GM19455 (cell line): ENCODE measurements around the gene TBC1D8.

Experiments
- ATAC-seq: cut with Tn5 transposase; IDR thresholded peaks from one replicate; pipeline ENCODE4 v1.9.1; 2021; ENCODE audit not compliant: unreplicated experiment

Gene TBC1D8

DNA sequence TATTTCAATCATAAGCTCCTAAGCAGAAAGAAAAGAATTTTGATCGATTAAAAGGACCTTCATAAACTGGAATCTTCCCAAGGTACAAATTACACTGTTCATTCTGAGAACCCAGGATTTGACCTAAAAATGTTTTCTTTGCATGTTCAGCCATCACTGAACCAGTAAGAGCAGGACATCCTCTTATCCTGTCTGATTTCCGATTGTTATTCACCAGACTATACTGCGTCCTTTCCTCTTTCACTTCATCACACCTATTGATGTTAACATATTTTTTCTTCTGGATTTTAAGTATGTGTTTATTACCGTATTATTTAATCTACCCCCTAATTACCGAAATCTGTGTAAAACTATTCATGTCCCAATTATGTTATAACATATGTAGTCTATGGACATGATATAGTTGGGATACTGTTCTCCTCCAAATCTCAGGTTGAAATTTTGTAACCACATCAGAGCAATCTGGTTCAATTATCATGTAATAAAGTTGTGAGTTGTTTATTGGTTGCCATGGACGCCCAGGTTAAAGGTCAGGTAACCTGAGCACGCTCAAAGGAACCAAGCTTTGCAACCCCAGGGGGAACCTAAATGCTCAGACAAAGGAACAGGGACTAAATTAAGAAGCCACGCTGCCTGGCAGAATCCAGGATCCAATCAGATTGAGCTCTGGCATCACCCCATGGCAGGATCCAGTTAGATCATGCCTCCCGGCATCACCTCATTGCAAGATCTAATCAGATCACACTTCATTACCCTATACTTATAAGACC, 11.6 kb upstream of the TBC1D8 start:
- no peak for ATAC-seq

DNA sequence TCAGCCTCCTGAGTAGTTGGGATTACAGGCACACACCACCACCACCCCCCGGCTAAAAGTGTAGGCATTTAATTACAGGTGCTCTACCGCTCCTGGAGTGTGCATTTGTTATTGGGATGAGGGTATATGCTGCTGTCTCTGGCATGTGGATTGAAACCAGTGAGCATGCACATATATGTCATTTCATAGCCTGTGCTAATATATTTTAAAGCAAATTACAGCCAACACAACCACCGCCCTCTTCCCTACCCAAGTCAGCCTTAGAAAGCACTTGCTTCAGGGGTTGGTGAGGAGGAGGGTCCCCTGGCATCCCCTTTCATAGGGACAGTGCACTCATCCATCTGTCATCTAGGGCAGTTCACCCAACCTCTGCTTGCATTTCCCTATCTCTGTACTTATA, 10.5 kb upstream of the TBC1D8 start:
- no peak for ATAC-seq

DNA sequence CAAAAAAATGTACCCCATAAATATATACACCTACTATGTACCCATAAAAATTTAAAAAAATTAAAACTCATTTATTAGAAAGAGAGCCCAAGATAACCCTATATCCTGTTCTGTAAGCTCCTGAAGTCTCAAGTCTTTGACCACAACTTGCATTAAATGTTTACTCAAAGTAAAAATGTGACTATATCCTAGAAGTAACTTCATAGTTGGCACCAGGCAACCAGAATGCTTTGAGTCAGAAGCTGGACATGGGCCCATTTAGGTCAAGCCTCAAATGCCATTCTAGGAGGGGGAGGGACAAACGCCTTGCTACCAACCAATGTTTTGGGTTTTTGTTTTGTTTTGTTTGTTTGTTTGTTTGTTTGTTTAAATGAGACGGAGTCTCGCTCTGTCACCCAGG, 9.3 kb upstream of the TBC1D8 start:
- ATAC-seq: no peak

DNA sequence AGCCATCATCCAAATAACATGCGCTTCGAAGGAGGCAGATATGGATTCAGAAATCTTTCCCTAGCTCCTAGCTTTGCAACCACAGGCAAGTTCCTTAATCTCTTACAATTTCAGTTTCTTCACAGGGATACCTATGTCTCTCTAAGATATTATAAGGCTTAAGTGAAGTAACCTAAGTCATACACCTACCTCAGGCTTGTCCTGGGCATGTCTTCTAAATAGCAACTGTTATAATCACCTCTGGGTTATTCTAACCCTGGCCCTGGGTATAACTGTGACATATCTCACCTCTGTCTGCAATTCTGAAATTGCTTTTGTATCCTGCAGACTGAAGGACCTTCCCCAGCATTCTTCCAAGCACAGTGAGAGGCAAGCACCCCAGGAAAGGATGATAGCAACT, 8.3 kb upstream of the TBC1D8 start:
- ATAC-seq: no peak

DNA sequence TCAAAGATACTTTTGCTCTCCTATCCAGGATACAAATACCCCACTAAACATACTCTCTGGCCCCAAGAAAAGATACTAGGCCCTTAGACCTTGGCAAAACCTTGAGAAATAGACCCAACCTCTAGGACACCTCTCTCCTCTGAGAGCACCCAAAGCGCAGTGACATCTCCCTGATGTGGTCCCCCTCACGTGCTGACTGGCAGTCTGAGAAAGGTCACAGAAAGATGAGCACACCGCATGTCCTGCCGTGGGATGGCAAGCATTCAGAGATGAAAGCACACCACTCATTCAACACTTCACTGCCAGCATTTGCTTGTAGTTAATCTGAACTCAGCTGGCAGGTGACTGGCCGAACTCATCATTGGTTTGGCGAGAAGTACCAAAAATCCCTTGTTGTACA, 6.1 kb upstream of the TBC1D8 start:
- ATAC-seq: no peak

DNA sequence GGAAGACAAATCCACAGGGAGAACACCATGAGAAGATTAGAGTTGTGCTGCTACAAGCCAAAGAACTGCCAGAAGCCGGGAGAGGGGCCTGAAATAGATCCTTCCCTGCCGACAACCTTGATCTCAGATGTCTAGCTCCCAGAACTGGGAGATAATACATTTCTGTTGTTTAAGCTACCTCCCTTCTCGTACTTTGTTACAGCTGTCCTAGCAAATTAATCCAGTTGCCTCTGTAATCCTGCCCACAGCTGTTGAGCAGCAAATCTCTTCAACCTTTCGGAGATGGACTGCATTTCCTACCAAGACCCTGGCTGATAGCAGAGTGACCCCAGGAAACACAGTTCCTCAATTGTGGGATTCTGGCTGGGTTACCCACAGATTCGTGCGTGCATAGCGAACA, 2.6 kb upstream of the TBC1D8 start:
- no peak for ATAC-seq

DNA sequence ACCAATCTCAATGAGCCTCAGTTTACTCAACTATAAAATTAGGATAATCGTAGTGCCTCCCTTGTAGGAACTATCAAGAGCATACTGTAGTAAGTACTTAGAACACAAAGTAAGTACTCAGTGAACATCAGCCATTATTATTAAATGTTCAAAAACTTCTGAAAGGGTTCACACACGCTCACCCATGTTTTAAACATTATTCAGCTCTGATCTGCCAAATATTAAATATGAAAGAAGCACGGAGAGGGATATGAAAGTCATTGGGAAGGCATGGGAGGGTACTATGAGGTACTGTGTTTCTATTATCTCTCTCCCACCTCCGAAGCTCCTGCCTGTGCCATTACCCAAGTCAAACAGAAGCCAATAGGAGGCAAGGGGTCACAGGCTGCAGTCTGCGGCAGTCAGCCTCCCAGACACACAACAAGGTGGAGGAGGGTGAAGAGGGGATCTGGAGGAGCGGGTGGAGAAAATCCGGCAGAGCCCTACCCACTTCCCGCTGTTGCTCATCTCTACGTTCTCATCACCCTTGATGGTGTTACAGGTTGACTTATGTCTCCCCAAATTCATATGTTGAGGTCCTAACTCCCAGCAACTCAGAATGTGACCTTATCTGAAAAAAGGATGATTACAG, 2.0 kb upstream of the TBC1D8 start:
- ATAC-seq: no peak

DNA sequence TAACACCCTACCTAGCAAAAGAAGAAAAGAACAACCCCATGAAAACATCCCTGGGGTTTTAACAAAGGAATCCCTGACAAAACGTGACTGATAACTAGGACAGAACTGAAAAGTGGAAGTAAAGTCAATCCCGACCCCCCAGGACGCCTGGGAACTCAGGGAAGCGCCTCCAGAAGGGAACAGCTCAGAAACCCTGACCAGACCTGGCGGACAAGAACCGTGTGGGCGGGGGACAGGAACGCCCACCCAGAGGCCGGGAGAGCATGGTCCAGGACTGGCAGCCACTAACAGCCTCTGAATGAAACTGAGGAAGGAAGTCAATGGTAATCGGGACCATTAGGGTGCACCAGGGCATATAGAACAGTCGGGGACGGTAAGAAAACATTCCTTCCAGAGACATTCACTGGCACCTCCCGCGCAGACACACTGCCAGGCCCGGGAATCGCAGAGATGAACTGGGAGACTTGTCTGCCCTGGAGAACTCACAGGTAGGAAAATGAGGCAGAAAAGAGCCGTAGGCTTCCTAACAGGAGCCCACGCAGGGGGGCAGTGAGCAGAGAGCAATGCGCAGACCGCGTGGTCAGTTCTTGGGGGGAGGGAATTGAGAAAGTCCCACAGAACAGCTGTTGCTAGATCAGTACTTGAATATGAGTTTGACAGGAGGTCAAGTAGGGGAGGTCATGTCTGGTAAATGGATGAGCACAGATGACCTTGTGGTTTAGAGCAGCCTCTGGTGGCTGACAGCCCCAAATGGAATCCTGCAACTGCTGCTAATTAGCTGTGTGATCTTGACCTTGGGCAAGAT, 1.3 kb upstream of the TBC1D8 start:
- no peak for ATAC-seq

DNA sequence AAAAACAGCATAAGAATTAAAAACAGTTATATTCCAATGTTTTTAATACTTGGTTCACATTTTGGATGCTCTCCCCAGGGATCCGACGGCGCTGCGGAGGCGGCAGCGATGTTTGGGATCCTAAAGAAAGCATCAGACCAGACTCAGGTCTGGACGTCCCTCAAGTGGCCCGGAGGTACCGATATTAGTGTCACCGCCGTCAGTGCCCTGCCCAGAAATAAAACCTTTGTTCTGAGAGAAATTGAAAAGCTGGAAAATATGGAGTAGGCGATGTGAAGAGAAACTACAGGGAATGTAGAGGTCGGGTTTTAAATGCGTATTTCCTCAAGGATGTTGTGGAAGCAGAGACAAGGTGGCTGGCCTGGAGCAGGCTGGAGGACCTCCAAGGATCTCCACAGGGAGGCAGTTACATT, 683 bp upstream of the TBC1D8 start:
- no peak for ATAC-seq

DNA sequence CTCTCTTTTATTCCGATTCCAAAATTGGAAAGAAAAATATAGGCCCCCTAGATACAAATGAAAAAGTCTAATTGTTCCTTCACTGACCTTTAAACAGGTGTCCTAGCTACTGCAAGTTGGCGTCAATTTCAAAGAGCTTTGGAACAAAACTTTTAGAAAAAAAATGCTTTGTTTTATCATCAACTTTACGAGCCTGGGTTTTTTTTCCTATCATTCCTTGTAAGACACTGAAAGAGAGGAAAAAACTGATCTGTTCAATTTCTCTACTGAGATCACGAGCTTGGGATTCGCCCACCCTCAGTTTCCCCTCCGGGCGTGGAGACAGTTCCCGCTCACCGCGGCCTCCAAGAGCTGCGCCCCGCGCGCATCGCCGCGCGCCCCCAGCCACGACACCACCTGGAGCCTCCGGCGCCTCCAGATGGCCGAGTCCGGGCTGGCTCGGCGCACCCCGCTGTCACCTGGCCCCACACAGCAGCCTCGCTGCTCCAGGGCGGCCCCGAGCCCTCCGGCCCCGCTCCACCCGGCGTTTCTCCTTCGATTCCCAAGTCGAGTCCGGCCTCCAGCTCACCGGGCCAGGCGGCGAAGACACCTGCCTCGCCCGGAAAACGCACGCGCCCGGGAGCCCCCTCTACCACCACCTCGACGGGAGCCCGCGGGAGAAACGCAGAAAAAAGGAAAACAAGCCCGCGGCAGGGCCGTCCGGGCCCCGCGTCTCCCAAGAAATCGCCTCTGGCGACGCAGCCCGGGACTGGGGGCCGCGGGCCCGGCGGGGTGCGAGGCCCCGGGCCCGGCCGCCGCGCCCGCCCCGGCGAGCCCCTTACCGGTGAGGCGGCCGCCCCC, 656 bp downstream of the TBC1D8 start:
- ATAC-seq: peak; percentile 20

DNA sequence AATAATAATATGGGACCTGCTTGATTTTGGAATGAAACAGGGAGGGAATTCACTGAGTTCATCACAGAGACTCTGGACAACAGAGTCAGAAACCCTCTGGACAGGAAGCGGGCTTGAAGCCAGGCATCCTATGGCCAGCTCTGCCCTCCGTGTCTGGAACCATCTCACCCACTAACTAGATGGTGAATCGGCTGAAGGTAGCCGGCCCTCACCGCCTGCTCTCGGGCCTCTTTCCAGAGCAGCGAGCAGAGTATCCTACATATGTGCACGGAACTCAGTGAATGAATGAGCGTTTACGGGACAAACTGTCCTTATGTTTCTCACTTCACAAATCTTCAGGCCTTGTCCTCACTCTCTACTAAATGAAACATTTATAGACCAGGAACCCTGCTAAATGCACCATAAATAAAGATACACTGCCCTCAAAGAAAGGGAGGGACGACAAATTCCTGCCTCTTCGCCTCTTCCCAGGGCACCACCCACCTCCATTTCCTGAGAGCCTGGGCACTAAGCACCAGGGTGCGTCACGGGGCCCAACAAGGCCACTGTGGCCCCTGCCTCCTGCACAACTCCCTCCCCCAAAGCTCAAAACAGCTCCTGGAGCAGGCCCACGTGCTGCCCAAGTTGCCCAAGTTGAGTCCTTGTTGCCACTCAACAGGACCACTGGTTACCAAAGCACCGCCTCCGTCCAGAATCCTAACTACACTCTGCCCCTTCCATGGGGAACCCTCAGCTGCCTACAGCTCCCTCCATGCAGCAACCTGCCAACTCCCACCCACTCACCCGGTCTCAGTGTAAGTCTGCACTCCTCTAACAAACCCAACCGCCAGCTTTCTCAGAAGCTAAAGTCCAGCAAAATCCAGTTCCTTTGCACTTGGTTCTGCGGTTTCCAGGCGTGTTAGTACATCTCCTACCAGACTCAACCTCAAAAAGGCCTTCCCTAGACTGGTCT, 1.7 kb downstream of the TBC1D8 start:
- no peak for ATAC-seq

DNA sequence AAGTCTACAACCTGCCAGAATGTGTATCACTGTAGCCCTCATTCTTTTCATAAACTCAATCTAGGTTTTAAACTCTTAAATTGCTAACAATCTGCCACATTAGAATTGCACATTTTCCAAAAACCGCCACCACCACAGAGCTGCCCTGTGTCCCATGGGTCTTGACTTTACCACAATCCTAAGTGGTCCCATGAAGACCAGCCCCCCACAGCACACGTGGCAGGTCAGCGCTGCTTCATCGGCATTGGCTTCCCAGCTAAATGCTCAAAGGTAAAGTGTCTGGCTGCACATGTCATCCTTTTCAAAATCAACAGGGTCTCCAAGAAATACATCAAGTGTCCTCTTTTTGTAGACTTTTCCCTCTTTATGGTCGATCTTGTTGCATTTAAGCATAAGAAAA, 2.4 kb downstream of the TBC1D8 start:
- no peak for ATAC-seq

DNA sequence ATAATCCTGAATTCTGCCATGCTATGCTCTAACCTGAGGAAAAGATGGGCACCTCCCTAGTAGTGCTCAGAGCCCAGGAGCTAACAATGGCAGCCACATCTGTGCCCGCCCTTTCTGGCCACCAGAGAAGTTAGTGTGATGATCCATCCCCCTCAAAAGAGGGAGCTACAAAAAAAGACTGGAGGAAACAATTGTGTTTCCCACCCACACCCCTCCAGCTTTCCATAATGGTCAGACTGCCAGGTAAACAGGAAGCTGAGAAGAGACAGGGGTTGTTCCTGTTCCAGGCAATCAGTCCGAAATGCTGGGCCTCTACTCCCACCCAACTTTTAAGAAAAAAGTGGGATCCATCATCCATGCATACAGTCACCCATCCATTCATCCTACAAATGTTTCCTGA, 3.2 kb downstream of the TBC1D8 start:
- ATAC-seq: no peak

DNA sequence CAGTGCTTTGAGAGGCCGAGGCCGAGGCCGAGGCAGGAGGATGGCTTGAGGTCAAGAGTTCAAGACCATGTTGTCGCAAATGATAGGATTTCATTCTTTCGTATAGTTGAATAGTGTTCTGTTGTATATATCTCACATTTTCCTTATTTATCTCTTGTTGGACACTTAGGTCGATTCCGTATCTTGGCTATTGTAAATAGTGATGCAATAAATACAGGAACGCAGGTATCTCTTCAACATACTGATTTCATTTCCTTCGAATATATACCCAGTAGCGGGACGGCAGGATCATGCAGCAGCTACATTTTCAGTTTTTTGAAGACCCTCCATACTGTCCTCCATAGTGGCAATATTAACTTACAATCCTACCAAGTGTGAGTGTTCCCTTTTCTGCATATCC, 4.1 kb downstream of the TBC1D8 start:
- no peak for ATAC-seq

DNA sequence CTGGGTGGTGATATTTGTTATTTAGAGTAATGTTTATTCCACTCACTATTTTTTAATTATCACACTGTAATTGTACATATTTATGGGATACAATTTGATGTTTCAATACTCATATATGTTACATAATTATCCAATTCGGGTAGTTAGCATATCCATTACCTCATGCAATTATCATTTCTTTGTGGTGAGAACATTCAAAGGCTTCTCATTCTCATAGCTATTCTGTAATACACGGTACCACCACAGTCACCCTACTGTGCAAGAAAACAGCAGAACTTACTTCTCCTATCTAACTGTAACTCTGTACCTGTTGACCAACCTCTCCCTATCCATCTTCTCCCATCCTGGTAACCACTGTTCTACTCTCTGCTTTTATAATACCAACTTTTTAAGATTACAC, 4.6 kb downstream of the TBC1D8 start:
- no peak for ATAC-seq

DNA sequence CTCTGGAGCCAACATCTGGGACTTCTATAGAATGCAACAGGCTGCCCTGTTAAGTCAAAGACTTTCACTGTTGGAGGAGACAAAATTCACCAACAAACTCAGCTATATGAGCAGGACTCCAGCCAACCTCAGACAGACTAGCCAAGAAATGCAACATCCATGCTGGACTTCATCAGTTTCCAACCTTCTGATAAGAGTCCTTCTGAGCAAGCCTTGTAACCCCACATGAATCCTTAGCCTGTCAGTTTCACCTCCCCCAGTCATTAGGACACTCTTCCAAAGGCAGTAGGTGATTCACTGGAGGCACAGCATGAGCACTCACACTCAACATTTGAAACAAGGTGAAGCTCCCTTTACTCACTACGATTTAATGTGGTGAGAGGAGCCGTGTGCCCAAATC, 5.8 kb downstream of the TBC1D8 start:
- no peak for ATAC-seq

DNA sequence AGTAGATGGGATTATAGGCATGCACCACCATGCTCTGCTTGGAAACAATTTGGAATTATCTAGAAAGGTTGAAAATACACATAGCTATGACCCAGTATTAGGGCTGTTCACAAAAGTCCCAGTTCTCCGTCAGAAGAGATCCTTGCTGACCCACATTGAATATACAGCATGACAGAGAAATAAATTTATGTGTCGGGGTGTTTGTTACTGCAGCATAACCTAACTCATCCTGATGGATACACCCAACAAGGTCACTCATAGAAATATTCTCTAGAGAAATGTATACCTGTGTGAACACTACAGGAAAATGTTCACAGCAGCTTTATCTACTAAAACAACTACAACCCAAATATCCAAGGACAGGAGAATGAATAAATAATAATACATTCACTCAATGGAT, 9.0 kb downstream of the TBC1D8 start:
- ATAC-seq: no peak

DNA sequence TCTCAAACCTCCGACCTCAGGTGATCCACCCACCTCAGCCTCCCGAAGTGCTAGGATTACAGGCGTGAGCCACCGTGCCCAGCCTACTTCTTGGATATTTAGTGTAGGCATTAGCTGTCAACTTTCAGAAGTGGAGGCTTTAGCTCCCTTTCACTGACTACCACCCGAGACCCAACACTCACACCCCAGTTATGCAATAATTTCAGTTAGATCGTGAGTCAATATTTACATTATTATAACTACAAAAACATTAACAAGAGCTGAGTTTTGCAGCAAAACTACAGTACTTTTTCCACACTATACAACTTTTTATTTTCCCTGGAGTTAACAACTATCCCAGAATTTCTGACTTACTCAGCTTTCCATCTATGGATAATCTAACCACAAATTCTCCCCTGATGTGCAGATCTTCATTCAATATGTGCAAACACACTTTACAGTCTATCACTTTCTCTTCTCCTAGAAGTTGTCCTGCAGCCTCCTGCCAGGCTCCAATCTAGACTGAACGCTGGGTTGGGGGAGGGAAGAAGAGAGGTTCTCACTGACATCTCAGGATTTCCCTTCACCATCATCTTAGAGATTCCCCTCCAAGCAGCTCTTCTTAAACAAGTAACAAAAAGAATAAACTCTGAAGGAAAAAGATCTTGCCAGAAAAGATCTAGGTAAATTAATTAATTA, 10.1 kb downstream of the TBC1D8 start:
- no peak for ATAC-seq

DNA sequence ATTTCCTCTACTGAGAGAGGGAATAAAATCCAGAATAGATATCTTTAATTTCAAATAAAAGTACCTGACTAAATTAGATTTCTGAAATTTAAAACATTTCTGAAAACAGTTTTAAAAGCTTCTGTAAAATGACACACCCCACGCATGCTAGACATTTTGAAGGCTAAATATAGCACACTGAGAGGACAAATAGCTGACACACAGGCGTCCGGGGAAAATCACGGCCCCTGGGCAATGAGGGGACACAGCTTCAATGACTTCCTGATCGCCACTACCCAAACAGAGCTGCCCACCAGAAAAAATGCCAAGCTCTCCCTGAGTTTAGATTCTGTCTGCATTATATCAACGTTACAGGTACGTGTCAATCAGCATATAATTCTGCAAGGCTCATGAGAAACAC, 10.9 kb downstream of the TBC1D8 start:
- ATAC-seq: no peak

DNA sequence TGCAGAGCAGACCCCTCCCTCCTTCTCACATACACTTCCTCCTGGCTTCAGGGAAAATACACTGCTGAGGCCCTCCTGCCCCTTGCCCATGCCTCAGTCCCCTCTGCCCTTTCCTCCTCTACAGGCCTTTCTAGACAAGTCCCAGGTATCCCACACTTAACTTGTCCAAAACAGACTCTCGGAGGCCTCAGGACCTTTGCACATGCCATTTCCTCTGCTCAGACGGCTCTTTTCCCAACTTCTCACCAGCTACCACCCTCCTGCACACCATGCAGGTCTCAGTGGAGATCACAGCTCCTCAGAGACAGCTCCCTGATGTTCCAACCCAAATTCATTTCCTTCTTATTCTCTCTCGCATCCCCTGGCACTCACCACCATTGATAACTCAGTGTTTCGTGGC, 11.7 kb downstream of the TBC1D8 start:
- no peak for ATAC-seq
